IPS-15b (cell line): Measurements from ENCODE around the gene TRIM13.
"Not testable (repeated sequence)": the region's sequence is repeated elsewhere in the genome, so short reads cannot be mapped to it uniquely, and the experiment has no call there.

Source experiments
- H3K27me3 ChIP-seq: one replicate; pipeline ENCODE4 v1.6.1; 2013; ENCODE audit warnings: low read length; ENCODE audit not compliant: control insufficient read depth, insufficient read depth
- H3K36me3 ChIP-seq: one replicate; pipeline ENCODE4 v1.6.1; 2013; ENCODE audit warnings: low read length; ENCODE audit not compliant: control insufficient read depth, insufficient read depth
- H3K4me1 ChIP-seq: one replicate; pipeline ENCODE4 v1.6.1; 2013; ENCODE audit warnings: mild to moderate bottlenecking, low read length; ENCODE audit not compliant: control insufficient read depth, insufficient read depth
- H3K4me3 ChIP-seq: one replicate; pipeline ENCODE4 v1.5.1; 2013; ENCODE audit warnings: low read depth, low read length
- H3K9ac ChIP-seq: one replicate; pipeline ENCODE4 v1.6.1; 2013; ENCODE audit warnings: low read depth, mild to moderate bottlenecking, low read length
- H3K9me3 ChIP-seq: one replicate; pipeline ENCODE4 v1.6.1; 2013; ENCODE audit warnings: mild to moderate bottlenecking, low read length; ENCODE audit not compliant: control insufficient read depth, insufficient read depth

TRIM13 gene

GRCh38 chr13:50026788-50027473 lies 30.1 kb downstream of the TRIM13 start:
- no peaks in the 10 kb centered on the region for H3K36me3 ChIP-seq
- no peaks in the 10 kb centered on the region for H3K9me3 ChIP-seq
- H3K4me1 ChIP-seq = no peaks in the 10 kb centered on the region
- H3K9ac ChIP-seq = no peak overlapping the region
- H3K4me3 ChIP-seq = no peak overlapping the region
- H3K27me3 ChIP-seq = no peaks in the 10 kb centered on the region

DNA sequence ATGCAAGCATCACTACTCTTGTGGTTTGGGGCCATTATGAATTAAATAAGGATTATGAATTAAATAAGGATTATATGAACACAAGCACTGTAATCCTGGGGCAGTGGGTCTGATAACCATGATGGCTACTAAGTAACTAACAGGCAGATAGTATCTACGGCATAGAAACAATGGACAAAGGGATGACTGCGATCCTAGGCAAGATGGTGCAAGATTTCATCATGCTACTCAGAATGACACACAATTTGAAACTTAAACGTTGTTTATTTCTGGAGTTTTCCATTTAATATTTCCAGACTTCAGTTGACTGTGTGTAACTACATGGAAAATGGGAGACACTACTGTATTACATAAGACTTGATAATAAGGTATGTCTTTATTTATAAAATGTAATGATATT lies 33.5 kb downstream of the TRIM13 start:
- H3K36me3 ChIP-seq = no peaks in the 10 kb centered on the region
- no peak overlapping the region for H3K9ac ChIP-seq
- no peaks in the 10 kb centered on the region for H3K4me1 ChIP-seq
- H3K27me3 ChIP-seq = no peaks in the 10 kb centered on the region
- no peaks in the 10 kb centered on the region for H3K9me3 ChIP-seq
- H3K4me3 ChIP-seq = no peak overlapping the region

DNA sequence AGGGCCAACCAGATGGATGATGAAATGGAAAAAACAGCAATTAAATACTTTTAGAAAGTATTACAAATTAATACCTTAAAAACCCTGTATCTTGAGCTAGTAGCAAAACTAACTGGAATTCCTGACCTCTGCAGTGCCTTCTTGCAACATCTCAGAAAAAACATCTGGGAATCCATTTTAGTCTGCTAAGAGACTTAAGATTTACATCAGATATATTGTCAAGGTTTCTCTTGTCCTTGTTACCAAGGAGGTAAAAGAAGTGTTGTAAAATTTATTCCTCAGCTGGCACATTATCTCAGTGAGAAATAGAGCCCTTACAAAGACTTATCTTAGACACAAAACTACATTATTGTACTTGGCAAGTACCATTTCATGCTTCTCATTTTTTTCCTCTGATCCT lies 36.9 kb downstream of the TRIM13 start:
- Histone ChIP-seq H3K4me1 (no peaks in the 10 kb centered on the region), H3K27me3 (no peaks in the 10 kb centered on the region)

DNA sequence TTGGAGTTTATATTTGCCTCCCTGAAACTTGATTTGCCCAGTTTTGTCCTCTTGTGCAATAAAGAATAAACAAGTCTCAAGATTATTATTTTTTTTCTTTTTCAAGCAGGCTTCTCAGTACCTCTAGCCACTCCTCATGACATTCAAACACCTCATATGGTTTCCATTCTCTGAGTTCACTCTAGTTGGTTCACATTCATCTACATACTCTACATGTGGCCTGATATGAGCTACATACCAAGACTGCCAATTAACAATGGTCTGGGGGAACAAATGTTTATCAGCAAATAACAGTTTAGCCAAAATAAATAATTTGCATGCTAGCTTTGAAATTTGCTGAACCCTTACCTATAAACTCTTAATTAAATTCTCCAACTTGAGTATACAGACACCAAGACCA lies 40.9 kb downstream of the TRIM13 start:
- no peaks in the 10 kb centered on the region for H3K4me1 ChIP-seq
- H3K9me3 ChIP-seq = no peaks in the 10 kb centered on the region
- no peak overlapping the region for H3K9ac ChIP-seq
- H3K27me3 ChIP-seq = no peaks in the 10 kb centered on the region
- no peaks in the 10 kb centered on the region for H3K36me3 ChIP-seq
- no peak overlapping the region for H3K4me3 ChIP-seq

More for the DNA sequence above, 36.9 kb downstream of the TRIM13 start:
- Histone ChIP-seq H3K4me3 (no peak overlapping the region), H3K9me3 (no peaks in the 10 kb centered on the region), H3K9ac (no peak overlapping the region), H3K36me3 (no peaks in the 10 kb centered on the region)

- Histone ChIP-seq H3K9ac (no peak overlapping the region), H3K27me3 (no peaks in the 10 kb centered on the region), H3K4me3 (no peak overlapping the region), H3K9me3 (no peaks in the 10 kb centered on the region), H3K4me1 (no peaks in the 10 kb centered on the region), H3K36me3 (no peaks in the 10 kb centered on the region)
Measured at GRCh38 chr13:50038266-50038665, 41.4 kb downstream of the TRIM13 start.

DNA sequence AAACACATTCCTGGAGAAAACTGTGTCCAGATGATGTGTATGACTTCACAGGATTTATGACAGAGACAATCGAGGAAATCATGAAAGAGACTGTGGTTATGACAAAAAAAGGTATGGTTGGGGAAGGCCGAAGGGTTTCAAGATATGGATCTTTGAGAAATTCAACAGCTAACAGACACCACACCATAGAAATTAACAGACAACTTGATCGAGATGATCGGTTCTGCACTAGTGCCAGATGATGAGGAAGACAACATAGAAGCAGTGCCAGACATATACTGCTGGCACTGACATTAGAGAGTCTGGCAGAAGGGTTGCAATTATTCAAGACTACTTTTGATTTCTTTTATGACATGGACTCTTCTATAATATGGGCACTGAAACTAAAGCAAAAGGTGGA lies 55.6 kb downstream of the TRIM13 start:
- H3K4me1 ChIP-seq = no peaks in the 10 kb centered on the region
- no peaks in the 10 kb centered on the region for H3K36me3 ChIP-seq
- H3K9me3 ChIP-seq = no peaks in the 10 kb centered on the region
- H3K9ac ChIP-seq = no peak overlapping the region
- H3K27me3 ChIP-seq = no peaks in the 10 kb centered on the region
- H3K4me3 ChIP-seq = no peak overlapping the region

DNA sequence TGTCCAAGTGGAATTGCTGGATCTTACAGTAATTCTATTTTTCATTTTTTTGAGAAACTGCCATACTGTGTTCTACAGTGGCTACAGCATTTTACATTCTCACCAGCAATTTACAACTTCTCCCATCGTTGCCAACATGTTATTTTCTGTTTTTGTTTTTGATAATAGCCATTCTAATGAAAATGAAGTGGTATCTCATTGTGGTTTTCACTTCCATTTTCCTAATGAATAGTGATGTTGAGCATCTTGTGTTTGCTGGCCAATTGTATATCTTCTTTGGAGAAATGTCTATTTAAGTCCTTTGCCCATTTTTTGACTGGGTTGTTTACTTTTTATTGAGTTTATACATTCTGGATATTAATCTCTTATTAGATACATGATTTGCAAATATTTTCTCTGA lies 57.0 kb downstream of the TRIM13 start:
- Histone ChIP-seq H3K36me3 (no peaks in the 10 kb centered on the region), H3K27me3 (no peaks in the 10 kb centered on the region), H3K9me3 (no peaks in the 10 kb centered on the region), H3K4me1 (no peaks in the 10 kb centered on the region), H3K9ac (no peak overlapping the region), H3K4me3 (no peak overlapping the region)

DNA sequence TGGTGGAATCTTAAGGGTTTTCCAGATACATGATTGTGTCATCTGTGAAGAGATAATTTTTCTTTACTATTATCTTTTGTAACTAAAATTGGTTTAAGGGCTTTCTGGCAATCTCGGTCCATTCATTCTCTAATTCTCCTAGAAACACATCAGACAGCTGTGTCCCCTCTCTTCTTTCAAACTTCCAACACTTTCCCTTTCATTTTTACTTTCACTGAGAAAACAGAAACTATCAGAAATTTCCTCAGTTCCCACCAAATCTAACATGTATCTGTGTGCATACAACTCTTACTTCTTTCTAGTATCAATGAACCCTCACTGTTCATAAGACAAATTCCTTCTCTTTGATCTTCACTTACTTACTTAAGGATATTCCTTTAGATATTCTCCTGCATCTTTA lies 58.6 kb downstream of the TRIM13 start:
- no peaks in the 10 kb centered on the region for H3K36me3 ChIP-seq
- no peaks in the 10 kb centered on the region for H3K4me1 ChIP-seq
- no peak overlapping the region for H3K4me3 ChIP-seq
- H3K9ac ChIP-seq = no peak overlapping the region
- H3K9me3 ChIP-seq = no peaks in the 10 kb centered on the region
- H3K27me3 ChIP-seq = no peaks in the 10 kb centered on the region

DNA sequence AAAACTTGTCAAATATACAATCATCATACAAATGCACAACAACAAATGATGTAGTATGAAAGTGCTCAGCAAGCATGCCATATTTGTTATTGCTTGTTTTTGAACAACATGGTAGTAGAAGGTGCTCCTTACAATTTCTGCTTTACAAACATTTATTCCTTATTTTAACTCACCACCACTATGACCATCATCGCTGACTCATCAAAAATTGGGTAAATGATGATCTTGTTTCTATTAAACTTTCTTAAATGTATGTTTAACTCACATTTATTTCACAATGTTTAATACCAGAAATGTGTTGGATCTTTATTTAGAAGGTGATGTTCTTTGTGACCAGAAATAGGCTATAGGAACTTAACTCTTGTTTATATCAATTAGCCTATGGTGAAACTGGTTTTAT lies 63.9 kb downstream of the TRIM13 start:
- no peak overlapping the region for H3K4me3 ChIP-seq
- no peak overlapping the region for H3K9ac ChIP-seq
- H3K4me1 ChIP-seq = no peaks in the 10 kb centered on the region
- H3K27me3 ChIP-seq = no peaks in the 10 kb centered on the region
- no peaks in the 10 kb centered on the region for H3K36me3 ChIP-seq
- no peaks in the 10 kb centered on the region for H3K9me3 ChIP-seq

GRCh38 chr13:50062336-50062735 lies 65.5 kb downstream of the TRIM13 start:
- H3K9me3 ChIP-seq, H3K9ac ChIP-seq, H3K36me3 ChIP-seq, H3K27me3 ChIP-seq, H3K4me1 ChIP-seq, H3K4me3 ChIP-seq: not testable (repeated sequence)

GRCh38 chr13:50065712-50066111 lies 68.9 kb downstream of the TRIM13 start:
- Histone ChIP-seq H3K27me3 (no peaks in the 10 kb centered on the region), H3K9ac (no peak overlapping the region), H3K4me3 (no peak overlapping the region), H3K36me3 (no peaks in the 10 kb centered on the region), H3K4me1 (no peaks in the 10 kb centered on the region), H3K9me3 (no peaks in the 10 kb centered on the region)
